Astrocyte of the spinal cord (primary cell): ENCODE results near the gene ZMIZ1.

Experiments used
- DNase-seq: peaks from one replicate; pipeline ENCODE4 v3.0.0; 2011; ENCODE audit warnings: low read depth, low spot score
- H3K4me3 ChIP-seq: 2 replicates; pipeline ENCODE4 v1.5.1; 2011; ENCODE audit warnings: low read depth, mild to moderate bottlenecking, low read length, moderate library complexity
- in situ Hi-C: cut with HindIII; loops from 2 replicates; pipeline ENCODE4 v1.10.0; 2017; ENCODE audit warnings: low sequenced_read_pairs
- TF ChIP-seq, protein P1 (sequence below): IDR thresholded peaks from 2 replicates; pipeline ENCODE4 v1.5.1; 2012; ENCODE audit warnings: low read depth, mild to moderate bottlenecking, low read length, inconsistent platforms

The ZMIZ1 gene

DNA sequence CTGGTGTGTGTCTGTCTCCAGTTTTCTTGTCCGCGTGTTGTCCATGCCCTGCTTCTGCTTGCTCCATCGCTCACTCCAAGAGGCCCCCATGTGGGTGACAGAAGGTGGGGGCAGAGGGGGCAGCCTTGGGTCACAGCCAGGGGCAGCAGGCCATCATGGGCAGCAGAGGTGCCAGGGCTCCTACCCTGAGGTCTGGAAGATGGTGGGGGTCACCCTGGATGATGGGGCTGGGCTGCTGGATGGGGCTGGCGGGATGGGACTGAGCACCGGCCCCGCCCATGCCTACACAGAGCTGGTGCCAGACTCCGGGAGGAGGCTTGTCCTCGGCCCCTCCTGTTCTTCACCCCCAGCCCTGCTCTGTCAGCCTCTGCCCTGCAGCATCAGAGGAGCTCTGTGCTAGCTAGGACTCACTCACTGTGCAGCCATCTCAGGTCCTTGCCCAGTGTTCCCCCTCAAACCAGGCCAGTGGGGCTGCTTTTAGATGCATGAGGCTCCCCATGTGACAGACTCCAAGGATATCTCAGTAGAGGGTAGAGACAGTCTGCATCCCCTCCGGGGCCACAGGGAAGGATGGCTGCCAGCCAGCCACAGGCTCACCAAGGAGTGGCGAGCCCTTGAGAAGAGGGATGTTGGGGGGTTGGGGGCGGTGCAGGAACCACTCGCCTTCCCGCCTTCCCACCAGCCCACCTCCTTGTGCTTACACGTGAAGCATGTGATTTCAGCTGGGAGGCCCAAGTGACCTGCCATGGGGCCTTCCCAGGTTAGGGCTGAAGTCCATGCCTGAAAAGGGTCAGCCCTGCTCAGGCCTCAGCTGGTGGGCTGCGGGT, 243.0 kb downstream of the ZMIZ1 start:
- in situ Hi-C loops: no loop called here
- TF ChIP-seq, protein P1, sequence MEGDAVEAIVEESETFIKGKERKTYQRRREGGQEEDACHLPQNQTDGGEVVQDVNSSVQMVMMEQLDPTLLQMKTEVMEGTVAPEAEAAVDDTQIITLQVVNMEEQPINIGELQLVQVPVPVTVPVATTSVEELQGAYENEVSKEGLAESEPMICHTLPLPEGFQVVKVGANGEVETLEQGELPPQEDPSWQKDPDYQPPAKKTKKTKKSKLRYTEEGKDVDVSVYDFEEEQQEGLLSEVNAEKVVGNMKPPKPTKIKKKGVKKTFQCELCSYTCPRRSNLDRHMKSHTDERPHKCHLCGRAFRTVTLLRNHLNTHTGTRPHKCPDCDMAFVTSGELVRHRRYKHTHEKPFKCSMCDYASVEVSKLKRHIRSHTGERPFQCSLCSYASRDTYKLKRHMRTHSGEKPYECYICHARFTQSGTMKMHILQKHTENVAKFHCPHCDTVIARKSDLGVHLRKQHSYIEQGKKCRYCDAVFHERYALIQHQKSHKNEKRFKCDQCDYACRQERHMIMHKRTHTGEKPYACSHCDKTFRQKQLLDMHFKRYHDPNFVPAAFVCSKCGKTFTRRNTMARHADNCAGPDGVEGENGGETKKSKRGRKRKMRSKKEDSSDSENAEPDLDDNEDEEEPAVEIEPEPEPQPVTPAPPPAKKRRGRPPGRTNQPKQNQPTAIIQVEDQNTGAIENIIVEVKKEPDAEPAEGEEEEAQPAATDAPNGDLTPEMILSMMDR: no peak
- no peak overlapping the region for H3K4me3 ChIP-seq
- no peak for DNase-seq

DNA sequence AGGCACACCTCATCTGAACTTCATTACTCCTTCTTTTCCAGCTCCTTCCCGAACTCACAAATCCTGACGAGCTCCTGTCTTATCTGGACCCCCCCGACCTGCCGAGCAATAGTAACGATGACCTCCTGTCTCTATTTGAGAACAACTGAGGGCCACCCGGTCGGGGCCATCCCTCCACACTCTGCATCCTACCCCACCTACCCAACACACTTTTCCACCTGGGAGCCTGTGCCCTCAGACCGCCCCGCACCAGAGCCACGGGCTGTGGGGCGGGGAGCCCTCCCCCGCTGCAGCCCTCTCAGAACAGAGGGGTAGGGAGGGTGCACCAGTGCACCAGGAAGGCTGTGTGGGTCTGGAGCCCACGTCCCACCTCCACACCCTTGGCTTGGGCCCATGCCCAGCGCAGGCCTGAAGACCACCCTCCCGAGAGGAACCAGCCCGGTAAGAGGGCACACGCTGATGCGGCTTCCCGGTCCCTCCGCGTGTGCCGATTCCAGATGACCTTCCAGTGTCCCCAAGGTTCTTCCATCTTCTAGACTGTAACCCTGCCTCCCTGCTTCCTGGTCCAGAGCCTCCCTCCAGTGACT, 243.9 kb downstream of the ZMIZ1 start:
- TF ChIP-seq, protein P1: no peak
- in situ Hi-C loops: no loop called here
- no peak overlapping the region for H3K4me3 ChIP-seq
- no peak for DNase-seq

DNA sequence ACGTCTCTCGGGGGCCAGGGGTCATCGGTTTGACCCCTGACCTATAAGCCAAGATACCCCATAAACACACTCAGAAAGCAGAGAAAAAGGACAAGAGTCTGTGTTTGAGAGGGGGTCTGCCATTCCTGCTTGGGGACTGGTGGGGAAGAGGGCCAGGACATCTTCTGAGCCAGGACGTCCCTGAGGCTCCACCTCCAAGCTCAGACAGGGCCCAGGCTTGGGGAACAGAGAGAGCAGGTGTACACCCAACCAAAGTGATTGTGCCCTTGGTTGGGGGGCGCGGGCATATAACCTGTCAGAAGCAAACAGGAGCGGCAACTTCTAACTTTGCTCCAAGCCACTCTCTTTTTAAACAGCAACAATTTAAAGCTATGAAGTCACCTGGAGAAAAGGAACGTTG, 244.6 kb downstream of the ZMIZ1 start:
- DNase-seq: no peak
- TF ChIP-seq, protein P1: no peak
- no peak overlapping the region for H3K4me3 ChIP-seq
- in situ Hi-C loops: no loop called here

DNA sequence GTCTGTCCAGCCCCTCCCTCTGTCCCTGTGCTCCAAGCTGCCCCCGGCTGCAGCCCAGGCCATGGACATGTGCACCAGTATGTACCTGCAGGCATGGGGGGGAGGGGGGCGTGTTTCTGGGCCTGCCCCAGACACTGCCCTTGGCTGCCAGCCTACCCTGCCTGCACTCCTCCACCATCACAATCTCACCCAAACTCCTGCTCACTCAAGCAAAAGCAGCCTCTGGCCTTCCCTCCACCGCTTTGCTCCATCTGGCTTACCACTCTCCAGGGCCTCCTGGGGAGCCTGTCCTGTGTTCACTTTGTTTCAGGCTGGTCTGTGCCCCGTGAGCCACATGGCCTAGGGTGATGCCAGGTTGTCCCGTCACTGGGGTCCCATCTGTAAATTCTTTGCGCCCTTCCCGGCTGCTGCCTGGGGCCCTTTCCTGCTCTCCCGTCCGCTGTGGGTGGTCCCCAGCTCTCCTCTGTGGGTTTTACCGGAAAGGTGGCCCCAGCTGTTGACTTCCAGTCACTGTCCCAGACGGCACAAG, 245.2 kb downstream of the ZMIZ1 start:
- no peak overlapping the region for H3K4me3 ChIP-seq
- TF ChIP-seq, protein P1: no peak
- no peak for DNase-seq
- in situ Hi-C loops: no loop called here

DNA sequence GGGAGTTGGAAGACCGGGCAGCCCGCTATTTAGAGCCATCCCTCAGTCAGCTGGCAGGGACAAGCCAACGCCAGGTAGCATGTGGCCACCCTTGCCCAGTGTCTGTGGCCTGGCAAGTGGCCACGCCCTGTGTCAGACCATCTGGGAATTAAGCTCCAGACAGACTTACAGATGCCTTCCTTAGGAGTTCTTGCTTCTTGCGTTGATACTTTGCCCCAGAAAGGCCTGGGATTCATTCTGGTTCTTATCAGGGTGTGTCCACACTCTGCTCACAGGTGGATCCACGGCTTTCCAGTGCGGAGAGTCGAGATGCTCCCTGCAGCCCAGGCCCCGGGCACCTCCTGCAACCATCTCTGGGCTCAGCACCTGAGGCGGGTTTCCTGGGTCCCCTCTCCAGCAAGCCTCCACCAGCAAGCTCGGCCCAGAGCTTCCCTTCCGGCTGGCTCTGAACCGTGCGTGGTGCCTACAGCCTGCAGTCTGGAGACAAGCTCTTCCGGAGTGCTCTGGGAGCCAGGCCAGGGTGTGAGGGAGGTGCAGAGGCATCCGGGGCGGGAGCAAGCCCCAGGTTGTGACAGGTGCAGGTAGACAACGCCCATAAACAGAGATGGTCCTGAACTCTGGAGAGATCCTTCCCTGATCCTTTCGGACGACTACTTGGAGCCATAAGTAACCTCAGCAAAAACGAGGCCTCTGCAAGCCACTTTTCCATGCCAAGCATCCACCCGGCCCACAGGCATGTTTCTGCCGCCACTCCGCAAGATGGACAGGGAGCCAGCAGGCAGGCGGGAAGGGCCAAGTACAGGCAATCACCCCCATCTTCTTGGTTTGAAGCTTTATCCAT, 246.2 kb downstream of the ZMIZ1 start:
- DNase-seq: no peak
- in situ Hi-C loops: no loop called here
- TF ChIP-seq, protein P1: no peak
- H3K4me3 ChIP-seq: no peak overlapping the region

DNA sequence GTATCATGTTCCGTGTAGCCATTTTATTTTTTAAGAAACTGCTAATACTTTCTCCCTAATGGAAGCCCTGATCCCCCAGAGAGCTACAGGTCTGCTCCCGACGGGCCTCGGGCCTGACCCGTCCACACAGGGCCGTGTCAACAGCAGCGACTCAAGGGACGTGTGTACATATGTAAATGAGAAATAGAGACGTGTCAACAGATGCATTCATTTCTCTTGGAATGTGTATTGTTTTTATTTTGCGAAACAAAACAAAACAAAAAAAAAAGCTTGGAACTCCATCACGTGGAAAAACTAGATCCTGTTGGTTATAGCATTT, 246.8 kb downstream of the ZMIZ1 start:
- in situ Hi-C loops: no loop called here
- no peak overlapping the region for H3K4me3 ChIP-seq
- TF ChIP-seq, protein P1: no peak
- DNase-seq: no peak
